HG03354 (cell line): ENCODE data around the gene HIP1R.
"Not testable (repeated sequence)": the region's sequence is repeated elsewhere in the genome, so short reads cannot be mapped to it uniquely, and the experiment has no call there.

Experiments used
- ATAC-seq: cut with Tn5 transposase; IDR thresholded peaks from one replicate; pipeline ENCODE4 v1.9.1; 2021; ENCODE audit warnings: mild to moderate bottlenecking; ENCODE audit not compliant: unreplicated experiment, poor library complexity, severe bottlenecking

Gene HIP1R

GRCh38 chr12:122870867-122871664 is 35.8 kb downstream of the HIP1R start:
- no peak for ATAC-seq

DNA sequence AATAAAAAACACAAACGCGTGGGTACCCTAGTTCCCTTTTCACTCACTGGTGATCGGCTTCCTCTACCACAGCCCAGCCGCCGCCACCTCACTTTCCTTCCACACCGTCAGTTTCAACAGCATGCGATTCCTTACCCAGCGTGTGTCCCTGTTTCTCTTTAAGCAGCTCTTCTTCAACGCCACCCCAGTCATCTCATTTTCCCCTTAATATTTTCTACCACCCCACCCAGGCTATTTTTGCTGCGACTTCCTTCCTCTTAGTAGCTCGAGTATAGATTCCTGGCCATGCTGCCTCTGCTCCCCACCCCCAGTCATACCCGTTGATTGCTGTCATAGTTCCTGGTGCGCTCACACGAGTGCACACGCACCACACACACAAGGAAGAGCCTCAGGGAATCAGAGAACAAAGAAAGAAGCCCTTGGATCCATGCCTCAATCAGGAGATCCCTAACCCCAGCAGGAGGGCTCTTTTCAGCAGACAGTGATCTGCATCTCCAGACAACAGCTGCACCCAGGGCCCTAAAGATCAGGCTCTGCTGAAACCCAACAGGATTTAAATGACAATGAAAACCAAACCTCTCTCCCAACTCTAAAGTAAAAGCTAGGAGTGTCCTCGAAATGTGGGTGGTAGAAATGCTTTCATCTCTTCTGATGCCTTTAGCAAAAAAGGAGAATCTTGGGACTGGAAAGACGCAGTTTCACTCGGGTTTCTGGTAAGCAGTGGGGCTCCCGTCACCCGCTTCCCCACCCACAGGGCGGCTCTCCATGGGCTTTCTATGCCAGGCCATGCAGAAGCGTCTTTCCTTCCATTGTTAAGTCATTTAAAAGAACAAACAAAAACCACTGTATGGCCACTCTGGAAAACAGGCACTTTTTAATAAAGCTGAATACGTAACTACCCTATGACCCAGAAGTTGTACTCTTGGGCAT is 36.9 kb downstream of the HIP1R start:
- ATAC-seq = no peak

GRCh38 chr12:122872815-122873361 is 37.6 kb downstream of the HIP1R start:
- ATAC-seq = no peak

DNA sequence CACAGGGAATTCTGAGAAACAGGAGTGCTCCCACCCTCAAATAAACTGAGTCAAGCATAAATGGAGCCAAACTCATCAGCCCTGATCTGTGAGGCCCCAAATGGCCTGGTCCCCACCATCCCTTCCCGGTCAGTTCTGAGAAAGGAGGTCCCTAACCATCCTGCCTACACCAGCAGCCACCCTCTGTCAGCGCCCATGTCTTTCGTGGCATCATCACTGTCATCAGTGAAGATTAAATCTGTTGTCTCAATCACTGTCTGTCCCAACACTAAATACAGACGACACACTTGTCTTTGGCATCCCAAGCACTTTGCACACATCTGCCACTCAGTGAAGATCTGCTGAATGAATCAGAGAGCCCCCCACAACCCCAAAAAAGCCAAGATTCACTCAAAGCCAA is 38.3 kb downstream of the HIP1R start:
- ATAC-seq = no peak

DNA sequence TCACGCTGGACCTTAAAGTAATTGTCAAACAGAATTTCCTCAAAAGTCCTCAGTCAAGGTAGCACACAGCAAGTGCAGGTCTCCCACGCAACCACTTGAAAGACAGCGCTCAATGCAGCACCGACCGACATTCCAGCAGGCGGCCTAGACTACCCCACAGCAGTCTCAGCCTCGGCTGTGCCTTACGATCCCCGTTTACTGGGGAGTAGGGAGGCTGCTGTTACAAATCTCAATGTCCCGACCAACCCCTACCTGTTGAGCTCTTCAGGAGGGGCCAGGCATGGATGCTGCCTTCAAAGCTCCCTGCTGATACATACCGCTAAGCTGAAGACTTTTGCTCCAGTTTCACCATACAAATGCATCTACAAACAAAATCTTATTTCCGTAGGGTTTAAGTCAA is 38.8 kb downstream of the HIP1R start:
- ATAC-seq = no peak

GRCh38 chr12:122875590-122876220 is 40.4 kb downstream of the HIP1R start:
- peak; percentile 68 for ATAC-seq

DNA sequence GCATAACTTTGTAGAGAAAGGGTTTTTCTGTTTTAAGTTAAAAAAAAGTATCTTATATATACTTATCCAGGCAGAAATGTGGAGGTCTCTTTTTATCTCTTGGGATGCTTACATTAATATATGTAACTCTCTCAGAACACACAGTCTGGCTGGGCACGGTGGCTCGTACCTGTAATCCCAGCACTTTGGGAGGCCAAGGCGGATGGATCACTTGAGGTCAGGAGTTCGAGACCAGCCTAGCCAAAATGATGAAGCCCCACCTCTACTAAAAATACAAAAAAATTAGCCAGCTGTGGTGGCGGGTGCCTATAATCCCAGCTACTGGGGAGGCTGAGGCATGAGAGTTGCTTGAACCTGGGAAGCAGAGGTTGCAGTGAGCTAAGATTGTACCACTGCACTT is 41.0 kb downstream of the HIP1R start:
- ATAC-seq = not testable (repeated sequence)

GRCh38 chr12:122876731-122877130 is 41.5 kb downstream of the HIP1R start:
- ATAC-seq = no peak

DNA sequence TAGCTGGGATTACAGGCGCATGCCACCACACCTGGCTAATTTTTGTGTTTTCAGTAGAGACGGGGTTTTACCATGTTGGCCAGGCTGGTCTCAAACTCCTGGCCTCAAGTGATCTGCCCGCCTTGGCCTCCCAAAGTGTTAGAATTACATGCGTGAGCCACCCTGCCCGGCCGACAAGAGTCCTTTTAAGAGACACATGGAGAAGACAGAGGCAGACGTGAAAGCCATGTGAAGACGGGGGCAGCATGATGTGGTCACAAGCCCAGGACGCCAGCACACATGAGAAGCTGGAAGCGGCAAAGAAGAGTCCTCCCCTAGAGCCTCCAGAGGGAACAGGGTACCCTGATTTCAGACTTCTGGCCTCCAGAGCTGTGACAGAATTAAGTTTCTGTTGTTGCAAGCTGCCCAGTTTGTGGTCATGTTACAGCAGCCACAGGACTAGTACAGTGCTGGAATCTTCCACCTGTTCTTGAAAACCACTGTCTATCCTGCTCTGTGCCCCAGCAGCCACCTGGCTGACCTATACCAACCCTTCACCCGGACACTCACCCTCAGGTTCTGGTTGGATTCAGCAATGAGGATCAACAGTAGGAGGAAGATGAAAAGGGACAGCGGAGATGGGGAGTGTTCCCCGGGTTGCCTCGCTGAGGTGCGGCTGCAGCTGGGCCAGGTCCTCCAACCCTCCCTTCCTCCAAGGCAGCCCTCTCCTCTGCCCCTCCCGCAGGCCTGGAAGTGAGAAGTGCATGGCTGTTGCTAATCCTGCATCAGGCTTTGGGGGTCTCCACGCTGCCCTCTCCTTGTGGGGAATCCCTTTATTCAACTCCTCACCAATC is 43.7 kb downstream of the HIP1R start:
- no peak for ATAC-seq

GRCh38 chr12:122880155-122880667 is 45.0 kb downstream of the HIP1R start:
- no peak for ATAC-seq

- no peak for ATAC-seq
These were observed 45.4 kb downstream of the HIP1R start for GRCh38 chr12:122880668-122881067.

GRCh38 chr12:122882908-122883558 is 47.8 kb downstream of the HIP1R start:
- no peak for ATAC-seq

GRCh38 chr12:122884091-122884826 is 49.0 kb downstream of the HIP1R start:
- no peak for ATAC-seq

DNA sequence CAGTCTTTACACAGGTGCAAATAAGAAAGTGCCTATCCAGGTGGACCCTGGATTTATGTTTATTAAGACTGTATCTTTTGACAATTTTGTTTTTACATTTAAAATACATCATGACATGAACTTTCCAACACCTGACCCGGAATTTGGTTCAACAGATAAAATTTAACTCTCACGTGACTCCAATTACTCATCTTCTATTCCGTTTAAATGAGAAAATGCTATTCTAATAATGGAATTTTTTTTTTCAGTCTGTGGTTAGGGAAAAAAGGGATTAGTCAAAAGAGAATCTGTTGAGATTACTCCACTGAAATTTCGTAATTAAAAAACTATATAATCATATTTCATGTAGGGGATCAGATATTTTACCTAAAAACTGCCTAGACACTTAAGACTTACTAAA is 49.6 kb downstream of the HIP1R start:
- no peak for ATAC-seq

DNA sequence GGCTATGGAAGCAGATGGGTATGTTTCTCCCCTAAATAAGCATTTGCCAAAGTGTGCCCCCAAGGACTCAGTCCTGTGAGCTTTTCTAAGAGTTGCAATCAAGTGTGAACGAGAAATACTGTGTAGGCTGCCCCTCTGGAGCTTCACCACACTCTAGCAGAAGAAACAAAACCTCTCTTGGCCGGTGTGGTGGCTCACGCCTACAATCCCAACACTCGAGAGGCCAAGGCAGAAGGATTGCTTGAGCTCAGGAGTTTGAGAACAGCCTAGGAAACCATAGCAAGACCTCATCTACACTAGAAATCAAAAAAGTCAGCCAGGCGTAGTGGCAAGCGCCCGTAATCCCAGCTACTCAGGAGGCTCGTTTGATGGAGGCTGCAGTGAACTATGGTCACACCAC is 50.9 kb downstream of the HIP1R start:
- no peak for ATAC-seq

DNA sequence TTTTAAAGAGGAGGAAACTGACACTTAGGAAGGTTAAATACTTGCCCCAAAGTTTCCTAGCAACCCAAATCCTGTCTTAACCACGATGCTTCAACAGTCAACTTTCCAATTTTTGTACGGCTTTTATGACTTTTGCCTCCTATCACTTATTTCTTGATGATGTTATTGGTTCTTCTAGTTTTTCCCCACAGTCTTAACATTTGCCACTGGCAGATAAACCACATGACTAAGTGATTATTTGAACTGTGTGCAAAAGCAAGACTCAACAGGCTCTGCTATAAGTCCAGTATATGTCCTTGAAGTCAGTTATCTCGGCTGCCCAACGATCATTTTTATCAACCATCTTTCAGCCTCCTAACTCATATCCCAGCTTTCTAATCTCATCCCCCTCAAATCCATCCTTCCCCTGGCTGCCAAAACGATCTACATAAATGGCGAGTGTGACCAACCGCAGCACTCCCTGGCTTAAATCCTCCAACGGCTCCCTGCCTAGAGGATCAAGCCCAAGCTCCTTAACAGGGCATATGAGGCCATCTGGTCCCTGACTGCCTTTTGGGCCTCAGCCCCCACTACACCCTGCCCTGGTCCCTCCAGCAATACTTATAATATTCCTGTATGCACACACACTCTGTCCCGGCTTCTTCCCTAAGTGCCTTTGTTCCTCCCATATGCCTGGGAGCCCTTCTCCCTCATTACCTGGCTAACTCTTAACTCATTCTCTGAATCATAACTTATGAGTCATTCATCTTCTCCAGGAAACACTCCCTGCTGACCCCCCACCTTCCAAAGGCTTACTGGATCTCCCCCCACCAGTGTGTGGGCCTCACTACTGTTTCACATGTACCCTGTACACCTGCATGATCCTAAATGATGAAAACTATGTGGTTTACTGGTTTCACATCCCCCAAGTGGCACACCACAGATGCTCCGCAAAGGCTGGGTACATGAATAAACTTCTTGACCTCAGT is 51.9 kb downstream of the HIP1R start:
- ATAC-seq = peak; percentile 84

- ATAC-seq = peak; percentile 27
These were observed 52.6 kb downstream of the HIP1R start for GRCh38 chr12:122887819-122888212.
